OCI-LY1 (cell line): ENCODE data around the gene GXYLT2.

ENCODE experiments used
- H2AFZ ChIP-seq: fragments of 200-600 bp; sonication (generic), shearing (Covaris generic); 2 replicates; pipeline ENCODE4 v1.6.0; 2014; ENCODE audit warnings: antibody characterized with exemption, mild to moderate bottlenecking, low read length
- H3F3A ChIP-seq: fragments of 200-600 bp; sonication (generic), shearing (Covaris generic); 2 replicates; pipeline ENCODE4 v1.6.0; 2014; ENCODE audit warnings: mild to moderate bottlenecking, antibody characterized with exemption, low read length, moderate library complexity; ENCODE audit not compliant: insufficient read depth
- H3K27ac ChIP-seq: fragments of 200-600 bp; sonication (generic); 2 replicates; pipeline ENCODE4 v1.5.1; 2014; ENCODE audit warnings: low read length, mixed run types, mild to moderate bottlenecking, low read depth; ENCODE audit not compliant: poor library complexity, severe bottlenecking
- H3K27me3 ChIP-seq: fragments of 200-600 bp; sonication (generic); 2 replicates; pipeline ENCODE4 v1.6.0; 2014; ENCODE audit warnings: antibody characterized with exemption, mild to moderate bottlenecking, low read length, moderate library complexity; ENCODE audit not compliant: insufficient read depth
- H3K36me3 ChIP-seq: fragments of 200-600 bp; sonication (generic); 2 replicates; pipeline ENCODE4 v1.6.1; 2014; ENCODE audit warnings: mild to moderate bottlenecking, antibody characterized with exemption, low read length, moderate library complexity, mixed read lengths; ENCODE audit not compliant: insufficient read depth
- H3K4me1 ChIP-seq: fragments of 200-600 bp; sonication (generic); 2 replicates; pipeline ENCODE4 v1.5.1; 2014; ENCODE audit warnings: mild to moderate bottlenecking, low read length, moderate library complexity; ENCODE audit not compliant: insufficient read depth, severe bottlenecking
- H3K4me2 ChIP-seq: fragments of 200-600 bp; sonication (generic), shearing (Covaris generic); 2 replicates; pipeline ENCODE4 v1.6.1; 2014; ENCODE audit warnings: low read length
- H3K4me3 ChIP-seq: fragments of 200-600 bp; sonication (generic); 2 replicates; pipeline ENCODE4 v1.5.1; 2014; ENCODE audit warnings: low read length, low read depth, mild to moderate bottlenecking, mixed read lengths; ENCODE audit not compliant: poor library complexity, severe bottlenecking
- H3K79me2 ChIP-seq: fragments of 200-600 bp; shearing (Covaris generic); 2 replicates; pipeline ENCODE4 v1.6.1; 2016; ENCODE audit warnings: mixed run types, low read length, mixed read lengths; ENCODE audit not compliant: insufficient read depth
- H3K9ac ChIP-seq: fragments of 200-600 bp; sonication (generic), shearing (Covaris generic); 2 replicates; pipeline ENCODE4 v1.6.1; 2014; ENCODE audit warnings: mild to moderate bottlenecking, low read length, mixed read lengths
- H3K9me2 ChIP-seq: fragments of 200-600 bp; sonication (generic), shearing (Covaris generic); 2 replicates; pipeline ENCODE4 v1.6.1; 2014; ENCODE audit warnings: low read depth, mild to moderate bottlenecking, low read length, mixed read lengths
- H3K9me3 ChIP-seq: fragments of 200-600 bp; shearing (Covaris generic); 2 replicates; pipeline ENCODE4 v1.6.1; 2014; ENCODE audit warnings: low read length, mixed read lengths
- H4K20me1 ChIP-seq: fragments of 200-600 bp; sonication (generic), shearing (Covaris generic); 2 replicates; pipeline ENCODE4 v1.6.0; 2016; ENCODE audit warnings: mild to moderate bottlenecking, low read length; ENCODE audit not compliant: insufficient read depth
- EZH2 ChIP-seq: fragments of 200-600 bp; sonication (generic), shearing (Covaris generic); IDR thresholded peaks from 2 replicates; pipeline ENCODE4 v1.8.0; 2017; ENCODE audit warnings: borderline replicate concordance, mixed run types, mild to moderate bottlenecking, antibody characterized with exemption, low read length, moderate library complexity, mixed read lengths
- TF ChIP-seq, protein P1 (sequence below): fragments of 200-600 bp; sonication (generic), shearing (Covaris generic); IDR thresholded peaks from 2 replicates; pipeline ENCODE4 v1.5.1; 2017; ENCODE audit warnings: mild to moderate bottlenecking, antibody characterized with exemption, low read length, moderate library complexity, mixed read lengths

The GXYLT2 gene

DNA sequence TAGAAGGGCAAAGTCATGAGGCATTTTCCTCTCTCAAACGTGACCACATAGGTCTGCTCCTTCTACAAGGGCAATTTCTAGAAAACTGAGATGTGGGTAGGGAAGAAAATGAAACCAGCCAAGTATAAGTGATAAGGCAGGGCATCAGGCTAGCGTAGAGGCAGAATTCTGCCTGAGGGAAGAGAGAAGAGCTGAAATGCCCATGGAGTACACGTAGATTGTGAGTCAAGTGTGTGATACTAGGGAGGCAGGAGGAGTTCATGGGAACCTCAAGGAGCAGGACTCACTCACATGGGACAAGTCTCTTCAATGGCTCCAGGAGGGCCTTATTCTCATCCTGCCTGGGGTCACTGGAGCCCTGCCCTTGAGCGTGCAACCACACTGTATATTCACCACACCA, 73.9 kb downstream of the GXYLT2 start:
- Histone ChIP-seq H3K36me3 (no peaks in the 10 kb centered on the region), H3K79me2 (no peaks in the 10 kb centered on the region), H3K4me2 (no peak overlapping the region), H3F3A (no peaks in the 10 kb centered on the region), H2AFZ (no peak overlapping the region), H3K27me3 (no peaks in the 10 kb centered on the region; the same call in 1 of the 2 replicates), H3K9ac (no peak overlapping the region), H3K27ac (no peak overlapping the region), H3K9me3 (no peaks in the 10 kb centered on the region), H3K4me3 (no peak overlapping the region), H3K4me1 (no peaks in the 10 kb centered on the region), H3K9me2 (no peaks in the 10 kb centered on the region), H4K20me1 (no peaks in the 10 kb centered on the region)
- no peak for TF ChIP-seq EZH2
- TF ChIP-seq, protein P1, sequence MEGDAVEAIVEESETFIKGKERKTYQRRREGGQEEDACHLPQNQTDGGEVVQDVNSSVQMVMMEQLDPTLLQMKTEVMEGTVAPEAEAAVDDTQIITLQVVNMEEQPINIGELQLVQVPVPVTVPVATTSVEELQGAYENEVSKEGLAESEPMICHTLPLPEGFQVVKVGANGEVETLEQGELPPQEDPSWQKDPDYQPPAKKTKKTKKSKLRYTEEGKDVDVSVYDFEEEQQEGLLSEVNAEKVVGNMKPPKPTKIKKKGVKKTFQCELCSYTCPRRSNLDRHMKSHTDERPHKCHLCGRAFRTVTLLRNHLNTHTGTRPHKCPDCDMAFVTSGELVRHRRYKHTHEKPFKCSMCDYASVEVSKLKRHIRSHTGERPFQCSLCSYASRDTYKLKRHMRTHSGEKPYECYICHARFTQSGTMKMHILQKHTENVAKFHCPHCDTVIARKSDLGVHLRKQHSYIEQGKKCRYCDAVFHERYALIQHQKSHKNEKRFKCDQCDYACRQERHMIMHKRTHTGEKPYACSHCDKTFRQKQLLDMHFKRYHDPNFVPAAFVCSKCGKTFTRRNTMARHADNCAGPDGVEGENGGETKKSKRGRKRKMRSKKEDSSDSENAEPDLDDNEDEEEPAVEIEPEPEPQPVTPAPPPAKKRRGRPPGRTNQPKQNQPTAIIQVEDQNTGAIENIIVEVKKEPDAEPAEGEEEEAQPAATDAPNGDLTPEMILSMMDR: no peak

DNA sequence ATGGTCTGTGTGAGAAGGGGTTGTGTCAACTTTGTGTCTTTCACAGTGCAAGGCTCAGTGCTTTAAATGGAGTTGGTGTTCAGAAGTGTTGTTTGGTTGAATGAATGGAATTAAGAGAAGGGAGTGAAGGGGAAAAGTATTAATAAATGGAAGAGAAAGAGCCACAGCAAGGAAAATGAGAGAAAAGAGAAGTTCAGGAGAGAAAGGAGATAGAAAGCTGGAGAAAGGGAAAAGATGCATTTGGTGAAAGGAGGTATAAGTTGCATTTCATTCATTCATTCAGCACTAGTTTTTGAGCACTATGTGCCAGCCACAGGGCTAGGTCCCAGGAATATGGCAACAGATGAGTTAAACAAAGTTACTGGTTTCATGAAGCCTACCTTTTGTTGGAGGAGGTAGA, 74.5 kb downstream of the GXYLT2 start:
- no peaks in the 10 kb centered on the region for H3K9me3 ChIP-seq
- H3K9ac ChIP-seq: no peak overlapping the region
- TF ChIP-seq, protein P1: no peak
- no peak for TF ChIP-seq EZH2
- no peaks in the 10 kb centered on the region for H3K79me2 ChIP-seq
- H3F3A ChIP-seq: no peaks in the 10 kb centered on the region
- no peaks in the 10 kb centered on the region for H4K20me1 ChIP-seq
- H3K4me3 ChIP-seq: no peak overlapping the region
- H3K36me3 ChIP-seq: no peaks in the 10 kb centered on the region
- H3K27me3 ChIP-seq: no peaks in the 10 kb centered on the region; the same call in 1 of the 2 replicates
- H3K27ac ChIP-seq: no peak overlapping the region
- H2AFZ ChIP-seq: no peak overlapping the region
- H3K4me1 ChIP-seq: no peaks in the 10 kb centered on the region
- H3K4me2 ChIP-seq: no peak overlapping the region
- H3K9me2 ChIP-seq: no peaks in the 10 kb centered on the region

DNA sequence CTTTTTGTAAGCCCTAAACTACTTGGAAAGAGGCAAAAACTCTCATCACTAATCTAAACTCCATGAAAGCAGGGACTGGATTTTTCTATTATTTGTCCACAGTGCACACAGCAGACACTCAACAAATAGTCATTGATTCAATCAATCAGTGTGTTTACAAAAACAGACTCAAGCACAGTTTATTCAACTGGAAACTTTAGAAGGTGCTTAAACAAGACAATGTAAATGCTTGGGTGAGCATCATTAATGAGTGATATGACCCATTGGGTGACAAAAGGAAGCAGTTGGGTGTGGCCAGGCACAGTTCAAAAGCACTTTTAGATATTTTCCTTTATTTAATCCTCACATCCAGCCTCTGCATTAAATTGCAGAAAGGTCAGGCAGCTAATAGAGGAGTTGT, 76.8 kb downstream of the GXYLT2 start:
- Histone ChIP-seq H3K27ac (no peak overlapping the region), H3K4me1 (no peaks in the 10 kb centered on the region), H3K27me3 (no peaks in the 10 kb centered on the region), H3K4me3 (no peak overlapping the region), H2AFZ (no peak overlapping the region), H3F3A (no peaks in the 10 kb centered on the region), H3K9me2 (no peaks in the 10 kb centered on the region), H3K9ac (no peak overlapping the region), H3K36me3 (no peaks in the 10 kb centered on the region), H3K79me2 (no peaks in the 10 kb centered on the region), H4K20me1 (no peaks in the 10 kb centered on the region), H3K4me2 (no peak overlapping the region), H3K9me3 (no peaks in the 10 kb centered on the region)
- TF ChIP-seq, protein P1: no peak
- TF ChIP-seq EZH2: no peak
